ENCODE results near the gene SF1. TPM values are rescaled to one million over a fixed set of nuclear protein-coding genes. Genes with fewer than 3 reads are reported as not detected.

SF1 gene
- total and polyA plus RNA-seq, 2 experiments from 2014 or later: 62.2 to 81.6 TPM

DNA sequence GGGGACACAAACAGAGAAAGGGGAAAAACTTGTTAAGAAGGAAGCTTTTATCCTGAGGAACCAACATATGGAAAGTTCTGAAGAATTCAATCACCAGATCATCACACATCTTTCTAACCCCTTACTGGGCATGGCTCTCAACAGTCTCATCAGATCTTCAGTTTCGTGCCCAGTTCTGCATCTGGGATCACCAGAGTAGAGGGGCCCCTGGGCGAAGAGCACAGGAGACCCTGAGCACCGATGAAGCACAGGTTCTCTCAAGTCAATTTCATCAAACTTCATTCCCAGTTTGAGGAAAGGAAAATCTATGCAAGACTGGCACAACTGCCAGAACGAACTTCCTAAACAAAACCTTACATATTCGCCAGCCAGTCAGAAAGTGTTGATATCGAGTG lies 10.0 kb downstream of the SF1 start:
- Histone ChIP-seq H3K27me3 (replicated peaks; ENCODE audit: insufficient read depth) (no peaks in the 10 kb centered on the region), H3K4me2 (ENCODE audit: unreplicated experiment) (no peak overlapping the region), H3K27ac (no peak overlapping the region), H3K9ac (no peak overlapping the region), H3K9me3 (ENCODE audit: low read depth) (no peaks in the 10 kb centered on the region), H3K4me3 (no peak overlapping the region), H3K4me1 (ENCODE audit: insufficient read depth) (peaks cover 12% of the 10 kb centered on the region; the same call in 1 of the 2 replicates), H3K9me2 (ENCODE audit: insufficient read depth) (no peaks in the 10 kb centered on the region), H3K36me3 (ENCODE audit: low read depth) (peaks cover 79% of the 10 kb centered on the region), H3F3A (ENCODE audit: insufficient read depth) (peaks cover 68% of the 10 kb centered on the region), H3K79me2 (ENCODE audit: insufficient read depth) (peaks cover 66% of the 10 kb centered on the region), H2AFZ (no peak overlapping the region), H4K20me1 (ENCODE audit: insufficient read depth) (peaks cover 19% of the 10 kb centered on the region; the same call in 1 of the 2 replicates)
- in situ Hi-C loops (cut with MboI): no loop called here
- TF ChIP-seq EZH2 (IDR thresholded peaks at IDR 0.05; ENCODE audit: insufficient read depth, poor library complexity, severe bottlenecking) (no peak), EZH2phosphoT487 (IDR thresholded peaks at IDR 0.05; ENCODE audit: insufficient read depth, low read depth) (no peak)
- no peak for DNase-seq
- 90 to 91% methylated on average over 6 of the region's 6 CpGs for WGBS, 2 experiments (ENCODE audit: low coverage in 1 of 2, low lambda C conversion rate in 2 of 2, missing lambda C conversion rate in 2 of 2)

DNA sequence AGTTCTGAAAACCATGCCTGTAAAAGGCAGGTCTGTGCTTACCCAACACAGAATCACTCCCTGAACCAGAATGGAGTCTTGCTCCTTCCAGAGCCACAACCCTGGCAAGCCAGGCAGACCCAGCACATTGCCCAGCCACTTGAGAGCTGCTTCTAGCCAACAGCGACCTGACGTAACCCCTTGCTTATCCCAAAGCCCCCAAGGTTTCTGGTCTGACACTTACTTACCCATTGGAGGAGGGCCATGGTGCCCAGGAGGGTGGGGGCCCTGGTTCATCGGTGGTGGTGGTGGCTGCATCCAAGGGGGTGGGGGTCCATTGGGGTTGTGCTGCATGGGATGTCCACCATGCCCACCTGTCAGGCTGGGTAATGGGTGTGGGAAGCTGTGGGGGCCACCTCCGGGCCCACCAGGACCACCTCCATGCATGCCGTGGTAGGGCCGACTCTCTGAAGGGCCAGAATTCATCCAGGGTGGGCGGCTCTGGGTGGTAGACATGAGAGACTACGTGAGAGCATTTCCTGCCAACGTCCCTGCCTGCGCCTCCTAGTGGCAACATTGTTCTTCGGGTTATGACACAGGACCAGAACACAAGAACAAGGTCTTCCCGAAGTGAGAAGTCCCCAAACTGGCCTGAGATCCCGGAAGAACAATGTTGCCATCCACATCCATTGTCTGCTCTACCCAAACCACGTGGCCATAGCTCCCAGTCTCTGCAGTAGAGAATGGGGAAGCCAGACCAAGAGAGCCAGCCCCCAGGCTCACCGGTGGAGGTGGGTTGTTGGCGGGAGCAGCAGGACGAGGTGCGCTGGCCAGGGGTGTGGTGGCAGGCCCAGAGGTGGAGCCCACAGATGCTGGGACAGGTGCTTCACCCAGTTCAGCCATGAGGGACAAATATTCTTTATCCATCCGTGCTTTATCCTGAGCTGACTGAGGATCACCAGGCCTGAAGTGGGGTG lies 10.7 kb downstream of the SF1 start:
- Histone ChIP-seq H3K27ac (no peak overlapping the region), H3K4me1 (ENCODE audit: insufficient read depth) (peaks cover 17% of the 10 kb centered on the region; the same call in 1 of the 2 replicates), H3K36me3 (ENCODE audit: low read depth) (peaks cover 76% of the 10 kb centered on the region), H3K9me2 (ENCODE audit: insufficient read depth) (no peaks in the 10 kb centered on the region), H3K9me3 (ENCODE audit: low read depth) (no peaks in the 10 kb centered on the region), H2AFZ (no peak overlapping the region), H3K4me3 (no peak overlapping the region), H3K79me2 (ENCODE audit: insufficient read depth) (peaks cover 59% of the 10 kb centered on the region), H4K20me1 (ENCODE audit: insufficient read depth) (peaks cover 12% of the 10 kb centered on the region; the same call in 1 of the 2 replicates), H3K9ac (no peak overlapping the region), H3F3A (ENCODE audit: insufficient read depth) (peaks cover 68% of the 10 kb centered on the region), H3K4me2 (ENCODE audit: unreplicated experiment) (no peak overlapping the region), H3K27me3 (replicated peaks; ENCODE audit: insufficient read depth) (no peaks in the 10 kb centered on the region)
- 55 to 56% methylated on average over 18 to 19 of the region's 19 CpGs for WGBS, 2 experiments (ENCODE audit: low coverage in 1 of 2, low lambda C conversion rate in 2 of 2, missing lambda C conversion rate in 2 of 2)
- TF ChIP-seq EZH2 (IDR thresholded peaks at IDR 0.05; ENCODE audit: insufficient read depth, poor library complexity, severe bottlenecking) (no peak), EZH2phosphoT487 (IDR thresholded peaks at IDR 0.05; ENCODE audit: insufficient read depth, low read depth) (no peak)
- peak; percentile 73 for DNase-seq
- in situ Hi-C loops (cut with MboI): no loop called here

DNA sequence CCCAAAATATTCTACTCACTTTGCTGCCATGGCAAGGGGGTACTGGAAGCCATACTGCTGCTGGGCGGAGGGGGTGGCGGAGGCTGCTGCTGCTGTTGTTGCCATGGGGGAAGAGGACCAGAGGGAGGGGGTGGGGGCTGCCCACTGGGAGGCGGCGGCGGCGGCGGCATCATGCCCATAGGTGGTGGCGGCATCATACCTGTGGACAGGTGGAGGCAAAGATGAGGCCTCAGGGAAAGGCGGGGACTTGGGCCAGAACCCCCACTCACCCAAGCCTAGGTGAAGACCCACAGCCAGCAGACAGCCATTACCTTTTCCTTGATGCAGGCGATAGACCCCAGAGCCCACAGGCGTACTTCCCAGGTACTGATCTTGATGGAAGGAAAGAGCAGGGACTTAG lies 11.5 kb downstream of the SF1 start:
- H3K4me3 ChIP-seq: no peak overlapping the region
- peaks cover 5% of the 10 kb centered on the region; the same call in 1 of the 2 replicates for H4K20me1 ChIP-seq (ENCODE audit: insufficient read depth)
- no peak overlapping the region for H3K9ac ChIP-seq
- no peak overlapping the region for H3K4me2 ChIP-seq (ENCODE audit: unreplicated experiment)
- H3F3A ChIP-seq (ENCODE audit: insufficient read depth): peaks cover 67% of the 10 kb centered on the region
- H2AFZ ChIP-seq: no peak overlapping the region
- no peaks in the 10 kb centered on the region for H3K27me3 ChIP-seq (replicated peaks; ENCODE audit: insufficient read depth)
- WGBS, 2 experiments (ENCODE audit: low coverage in 1 of 2, low lambda C conversion rate in 2 of 2, missing lambda C conversion rate in 2 of 2): 99 to 100% methylated on average over 4 to 11 of the region's 11 CpGs
- no peak for DNase-seq
- peaks cover 10% of the 10 kb centered on the region; the same call in 1 of the 2 replicates for H3K4me1 ChIP-seq (ENCODE audit: insufficient read depth)
- peaks cover 71% of the 10 kb centered on the region for H3K36me3 ChIP-seq (ENCODE audit: low read depth)
- no peaks in the 10 kb centered on the region for H3K9me2 ChIP-seq (ENCODE audit: insufficient read depth)
- H3K9me3 ChIP-seq (ENCODE audit: low read depth): no peaks in the 10 kb centered on the region
- TF ChIP-seq EZH2phosphoT487 (IDR thresholded peaks at IDR 0.05; ENCODE audit: insufficient read depth, low read depth): no peak
- no peak for TF ChIP-seq EZH2 (IDR thresholded peaks at IDR 0.05; ENCODE audit: insufficient read depth, poor library complexity, severe bottlenecking)
- H3K79me2 ChIP-seq (ENCODE audit: insufficient read depth): peaks cover 52% of the 10 kb centered on the region
- in situ Hi-C loops (cut with MboI): no loop called here
- H3K27ac ChIP-seq: no peak overlapping the region

DNA sequence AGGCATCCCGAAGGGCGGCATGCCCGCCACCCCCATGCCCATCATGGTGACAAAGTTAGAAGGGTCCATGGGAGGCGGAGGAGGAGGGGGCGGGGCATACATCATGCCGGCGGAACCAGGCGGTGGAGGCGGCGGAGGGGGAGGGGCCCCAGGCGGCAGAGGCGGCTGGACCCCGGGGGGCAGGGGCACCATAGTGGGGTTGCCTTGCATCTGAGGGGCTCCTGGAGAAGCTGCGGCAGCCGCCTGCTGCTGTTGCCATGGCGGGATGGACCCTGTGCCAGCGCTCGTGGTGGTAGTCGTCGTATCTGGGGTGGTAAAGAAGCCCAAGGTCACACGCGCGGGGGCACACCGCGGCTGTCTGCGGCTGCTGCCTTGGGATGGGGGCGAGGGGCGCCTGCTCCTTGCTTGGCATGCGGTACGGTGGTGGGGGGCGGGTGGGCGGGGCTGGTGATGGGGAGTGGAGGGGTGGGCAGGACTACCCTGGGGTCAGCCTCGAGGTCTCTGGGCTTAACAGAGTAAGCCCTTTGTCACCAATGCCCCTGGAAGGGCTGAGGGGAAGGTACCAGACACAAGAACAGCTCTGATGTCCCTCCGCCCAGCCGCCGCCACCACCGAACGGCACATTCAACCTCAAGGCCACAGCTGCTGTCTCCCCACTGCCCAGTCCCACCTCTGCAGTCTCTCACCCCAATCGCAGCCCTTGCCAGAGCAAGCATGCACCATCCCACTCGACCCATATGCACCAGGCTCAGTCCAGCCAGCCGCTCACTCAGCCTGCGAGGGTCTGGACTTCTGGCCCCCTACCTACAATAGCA lies 12.3 kb downstream of the SF1 start:
- Histone ChIP-seq H3K9me2 (ENCODE audit: insufficient read depth) (no peaks in the 10 kb centered on the region), H3K4me3 (no peak overlapping the region), H3K9ac (no peak overlapping the region), H2AFZ (no peak overlapping the region), H3K79me2 (ENCODE audit: insufficient read depth) (peaks cover 43% of the 10 kb centered on the region), H3K27me3 (replicated peaks; ENCODE audit: insufficient read depth) (no peaks in the 10 kb centered on the region), H3K4me2 (ENCODE audit: unreplicated experiment) (no peak overlapping the region), H3K9me3 (ENCODE audit: low read depth) (no peaks in the 10 kb centered on the region), H3K27ac (no peak overlapping the region), H3K4me1 (ENCODE audit: insufficient read depth) (peaks cover 10% of the 10 kb centered on the region; the same call in 1 of the 2 replicates), H4K20me1 (ENCODE audit: insufficient read depth) (no peaks in the 10 kb centered on the region), H3K36me3 (ENCODE audit: low read depth) (peaks cover 63% of the 10 kb centered on the region), H3F3A (ENCODE audit: insufficient read depth) (peaks cover 66% of the 10 kb centered on the region)
- DNase-seq: no peak
- no peak for TF ChIP-seq EZH2phosphoT487 (IDR thresholded peaks at IDR 0.05; ENCODE audit: insufficient read depth, low read depth)
- TF ChIP-seq EZH2 (IDR thresholded peaks at IDR 0.05; ENCODE audit: insufficient read depth, poor library complexity, severe bottlenecking): no peak
- in situ Hi-C loops (cut with MboI): no loop called here
- WGBS, 2 experiments (ENCODE audit: low coverage in 1 of 2, low lambda C conversion rate in 2 of 2, missing lambda C conversion rate in 2 of 2): 87 to 91% methylated on average over 24 to 42 of the region's 42 CpGs
